Right ventricle myocardium inferior (tissue), 1 donor: ENCODE measurements around the gene OR51T1. TPM values are rescaled to one million over a fixed set of nuclear protein-coding genes. Genes with fewer than 3 reads are reported as not detected.

Source experiments
- ATAC-seq: fragments of 200-7000 bp; cut with Tn5 transposase; one replicate; pipeline ENCODE4 v1.9.1; 2020; ENCODE audit warnings: mild to moderate bottlenecking, moderate library complexity
- DNase-seq: peaks from one replicate; pipeline ENCODE4 v3.0.0; 2021; ENCODE audit errors: missing footprints
- intact Hi-C: fragments of 100-400 bp; cut with DNase I; formaldehyde crosslinking; loops from one replicate; pipeline ENCODE4 v1.11.0; 2022
- total RNA-seq: library from RNA; stranded (reverse); fragmentation: NEBNext Ultra II Directional; extraction: Animal tissue kit (Norgen Biotek cat#: 25700); gene quantifications from one replicate; pipeline ENCODE4 v1.2.1, GENCODE V29; 2021
- donor health status: DM: no; HTN: yes; CAD: no; lungs with severe emphysema.

The OR51T1 gene
- total RNA-seq, 1 donor from 2014 or later, result not detected

DNA sequence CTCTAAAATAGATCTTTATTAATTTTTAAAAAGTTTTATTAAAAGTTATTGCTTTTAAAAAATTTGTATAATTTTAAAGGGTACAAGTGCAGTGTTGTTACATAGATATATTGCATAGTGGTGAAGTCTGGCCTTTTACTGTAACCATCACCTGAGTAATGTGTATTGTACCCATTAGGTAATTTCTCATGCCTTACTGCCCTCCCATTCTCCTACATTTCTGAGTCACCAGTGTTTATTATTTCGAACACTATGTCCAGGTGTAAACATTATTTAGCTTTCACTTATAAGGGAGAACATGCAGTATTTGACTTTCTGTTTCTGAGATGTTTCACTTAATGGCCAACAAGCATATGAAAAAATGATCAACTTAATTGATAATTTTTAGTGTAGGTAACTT, 40.1 kb downstream of the OR51T1 start:
- intact Hi-C loops, result no loop called here
- DNase-seq (no peak), ATAC-seq (no peak)

DNA sequence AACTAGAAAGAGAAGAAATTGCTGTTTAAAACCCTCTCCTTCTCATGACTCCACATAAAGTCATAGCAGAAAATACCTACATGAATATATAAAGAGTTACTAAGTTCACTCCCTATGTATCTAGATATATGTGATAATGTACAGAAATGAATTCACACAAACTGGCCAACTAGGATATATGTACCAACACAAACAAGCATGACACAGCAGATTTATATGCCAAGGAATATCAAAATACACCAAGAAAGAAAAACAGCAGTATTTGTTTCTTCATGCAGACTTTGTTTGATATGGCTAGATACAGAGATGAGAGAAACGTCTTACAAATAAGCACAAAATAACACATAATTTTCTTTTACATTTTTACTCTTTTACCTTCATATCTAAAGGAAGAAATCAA, 40.6 kb downstream of the OR51T1 start:
- no peak for DNase-seq
- no peak for ATAC-seq
- intact Hi-C loops, result no loop called here

DNA sequence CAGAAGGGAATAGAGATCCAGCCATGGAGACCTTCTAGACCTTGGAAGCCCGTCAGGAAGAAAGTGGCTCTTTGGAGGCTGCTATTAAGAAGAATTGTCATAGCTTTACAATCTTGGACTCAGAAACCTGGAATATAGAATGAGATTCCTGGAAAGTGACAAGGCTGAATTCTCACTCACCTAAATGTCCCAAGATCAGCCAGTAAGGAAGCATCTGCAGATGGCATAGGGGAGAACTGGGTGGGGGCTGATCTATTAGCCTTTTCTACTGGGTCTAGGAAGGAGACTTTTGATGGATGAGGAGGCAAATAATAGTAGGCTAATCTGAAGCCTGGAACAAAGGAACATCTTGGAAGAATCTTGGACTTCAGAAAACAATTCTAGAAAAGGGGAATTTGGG, 42.5 kb downstream of the OR51T1 start, which contains the start of gene OR51G1:
Gene OR51G1 (minus strand): TSS at position 101 of the 400 bp plus-strand sequence. CDS start 0 bp downstream, at position 101.
- ATAC-seq (no peak), DNase-seq (no peak)
- intact Hi-C loops, result no loop called here

- ATAC-seq, result no peak
- intact Hi-C loops, result no loop called here
- DNase-seq, result no peak
Measured at GRCh38 chr11:4926608-4927007, 44.9 kb downstream of the OR51T1 start.

Other genes with a start within 250 kb of the OR51T1 start
- not detected for gene OR51D1, start 244.4 kb upstream of the OR51T1 start, total RNA-seq
- gene OR51E1, start 237.9 kb upstream of the OR51T1 start, total RNA-seq, result 1.9 TPM
- 0.30 TPM for gene OR51E2, start 184.0 kb upstream of the OR51T1 start, total RNA-seq
- not detected for gene MMP26, start 177.1 kb upstream of the OR51T1 start, total RNA-seq
- not detected for gene OR51F1, start 112.0 kb upstream of the OR51T1 start, total RNA-seq
- not detected for gene OR52R1, start 77.5 kb upstream of the OR51T1 start, total RNA-seq
- gene OR51F2, start 60.6 kb upstream of the OR51T1 start, total RNA-seq, result not detected
- gene OR51S1, start 32.7 kb upstream of the OR51T1 start, total RNA-seq, result not detected
- gene OR51A7, start 21.9 kb downstream of the OR51T1 start, total RNA-seq, result not detected
- not detected for gene OR51G2, start 37.5 kb downstream of the OR51T1 start, total RNA-seq
- gene OR51G1, start 42.4 kb downstream of the OR51T1 start, total RNA-seq, result not detected
- not detected for gene OR51A4, start 65.7 kb downstream of the OR51T1 start, total RNA-seq
- not detected for gene OR51A2, start 73.8 kb downstream of the OR51T1 start, total RNA-seq
- not detected for gene OR51L1, start 113.0 kb downstream of the OR51T1 start, total RNA-seq
- not detected for gene OR52J3, start 164.6 kb downstream of the OR51T1 start, total RNA-seq
- not detected for gene OR52E2, start 177.7 kb downstream of the OR51T1 start, total RNA-seq
- not detected for gene OR52E1, start 187.7 kb downstream of the OR51T1 start, total RNA-seq